GM18858 (cell line): Measurements from ENCODE around the gene PLCL1.
A peak's percentile ranks its signal among the peaks of the same experiment; 100 is the strongest.
"Not testable (repeated sequence)": the region's sequence is repeated elsewhere in the genome, so short reads cannot be mapped to it uniquely, and the experiment has no call there.

Experiments used
- ATAC-seq: cut with Tn5 transposase; IDR thresholded peaks from one replicate; pipeline ENCODE4 v1.9.1; 2021; ENCODE audit not compliant: unreplicated experiment

Gene PLCL1

GRCh38 chr2:197993830-197994229 lies 189.4 kb downstream of the PLCL1 start:
- no peak for ATAC-seq

GRCh38 chr2:197994751-197995150 lies 190.4 kb downstream of the PLCL1 start:
- ATAC-seq = no peak

GRCh38 chr2:197996583-197996982 lies 192.2 kb downstream of the PLCL1 start:
- no peak for ATAC-seq

- no peak for ATAC-seq
Measured at GRCh38 chr2:197997083-197997541, 192.7 kb downstream of the PLCL1 start.

GRCh38 chr2:197998702-197999101 lies 194.3 kb downstream of the PLCL1 start:
- no peak for ATAC-seq

GRCh38 chr2:198000417-198000816 lies 196.0 kb downstream of the PLCL1 start:
- no peak for ATAC-seq

GRCh38 chr2:198004173-198004572 lies 199.8 kb downstream of the PLCL1 start:
- no peak for ATAC-seq

GRCh38 chr2:198004921-198005829 lies 200.8 kb downstream of the PLCL1 start:
- ATAC-seq = peak; percentile 59

GRCh38 chr2:198006733-198007132 lies 202.3 kb downstream of the PLCL1 start:
- ATAC-seq = no peak

- no peak for ATAC-seq
Measured at GRCh38 chr2:198008230-198008629, 203.8 kb downstream of the PLCL1 start.

- no peak for ATAC-seq
Measured at GRCh38 chr2:198012025-198012424, 207.6 kb downstream of the PLCL1 start.

- no peak for ATAC-seq
Measured at GRCh38 chr2:198016243-198016642, 211.8 kb downstream of the PLCL1 start.

GRCh38 chr2:198017068-198017467 lies 212.7 kb downstream of the PLCL1 start:
- ATAC-seq = no peak

GRCh38 chr2:198028955-198029354 lies 224.6 kb downstream of the PLCL1 start:
- ATAC-seq = no peak

- ATAC-seq = not testable (repeated sequence)
Measured at GRCh38 chr2:198029576-198029975, 225.2 kb downstream of the PLCL1 start.

GRCh38 chr2:198033626-198034025 lies 229.2 kb downstream of the PLCL1 start:
- no peak for ATAC-seq

GRCh38 chr2:198036029-198036879 lies 231.9 kb downstream of the PLCL1 start:
- ATAC-seq = no peak

GRCh38 chr2:198040835-198041234 lies 236.4 kb downstream of the PLCL1 start:
- ATAC-seq = no peak

GRCh38 chr2:198042189-198042588 lies 237.8 kb downstream of the PLCL1 start:
- ATAC-seq = peak; percentile 64

- ATAC-seq = no peak
Measured at GRCh38 chr2:198044777-198045176, 240.4 kb downstream of the PLCL1 start.

- no peak for ATAC-seq
Measured at GRCh38 chr2:198045227-198045626, 240.8 kb downstream of the PLCL1 start.

- no peak for ATAC-seq
Measured at GRCh38 chr2:198052741-198053140, 248.3 kb downstream of the PLCL1 start.
